Measurements from ENCODE around the gene TTC9C.

The TTC9C gene

DNA sequence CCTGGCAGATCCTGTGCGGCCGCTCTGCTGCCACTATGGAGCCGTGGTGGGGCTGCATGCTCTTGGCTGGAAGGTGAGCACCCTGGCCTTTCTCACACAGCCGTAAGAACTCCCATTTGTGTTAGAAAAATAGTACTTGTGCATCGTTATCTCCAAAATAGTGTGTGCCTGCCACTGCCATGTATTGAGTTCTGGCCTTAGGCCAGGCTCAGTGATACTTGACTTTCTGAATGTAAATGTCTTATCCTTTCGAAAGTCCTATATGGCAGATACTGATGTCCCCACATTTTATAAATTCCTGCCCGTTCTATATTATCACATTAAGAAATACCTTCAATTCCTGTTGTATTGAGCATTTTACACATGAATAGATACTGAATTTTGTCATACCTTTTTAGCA, 54.5 kb downstream of the TTC9C start:
- Mint-ChIP-seq H3K4me3 (no peak overlapping the region), H3K9me3 (no peaks in the 10 kb centered on the region)

DNA sequence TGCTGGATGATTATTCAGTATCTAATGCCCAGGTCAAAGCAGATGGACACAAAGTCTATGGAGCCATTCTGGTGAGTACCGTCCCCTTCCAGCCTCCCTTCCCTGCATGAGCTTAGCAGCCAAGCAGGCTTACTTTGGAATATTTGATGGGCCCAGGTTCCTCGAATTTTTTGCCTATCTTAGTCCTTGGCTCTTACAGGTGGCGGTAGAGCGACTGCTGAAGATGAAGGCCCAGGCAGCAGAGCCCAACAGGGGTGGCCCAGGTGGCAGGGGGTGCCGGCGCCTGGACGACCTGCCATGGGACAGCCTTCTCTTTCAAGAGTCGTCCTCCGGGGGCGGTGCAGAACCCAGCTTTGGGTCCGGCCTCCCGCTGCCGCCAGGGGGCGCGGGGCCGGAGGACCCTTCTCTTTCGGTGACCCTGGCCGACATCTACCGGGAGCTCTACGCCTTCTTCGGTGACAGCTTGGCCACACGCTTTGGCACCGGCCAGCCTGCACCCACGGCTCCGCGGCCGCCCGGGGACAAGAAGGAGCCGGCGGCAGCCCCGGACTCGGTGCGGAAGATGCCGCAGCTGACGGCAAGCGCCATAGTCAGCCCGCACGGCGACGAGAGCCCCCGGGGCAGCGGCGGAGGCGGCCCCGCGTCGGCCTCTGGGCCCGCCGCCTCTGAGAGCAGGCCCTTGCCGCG, 58.2 kb downstream of the TTC9C start:
- Mint-ChIP-seq H3K27me3 (ENCODE audit: low read depth) (no peaks in the 10 kb centered on the region), H3K4me1 (ENCODE audit: low read depth) (peaks cover 34% of the 10 kb centered on the region), H3K4me3 (peak overlapping the region; percentile 90), H3K27ac (peak overlapping the region; percentile 83), H3K36me3 (ENCODE audit: low read depth) (peaks cover 27% of the 10 kb centered on the region), H3K9me3 (no peaks in the 10 kb centered on the region)
- peak; percentile 87 for DNase-seq (ENCODE audit: low spot score)

More for the DNA sequence above, 54.5 kb downstream of the TTC9C start:
- Mint-ChIP-seq H3K36me3 (ENCODE audit: low read depth) (peaks cover 18% of the 10 kb centered on the region), H3K27me3 (ENCODE audit: low read depth) (no peaks in the 10 kb centered on the region), H3K27ac (no peak overlapping the region), H3K4me1 (ENCODE audit: low read depth) (peaks cover 14% of the 10 kb centered on the region)
- no peak for DNase-seq (ENCODE audit: low spot score)

DNA sequence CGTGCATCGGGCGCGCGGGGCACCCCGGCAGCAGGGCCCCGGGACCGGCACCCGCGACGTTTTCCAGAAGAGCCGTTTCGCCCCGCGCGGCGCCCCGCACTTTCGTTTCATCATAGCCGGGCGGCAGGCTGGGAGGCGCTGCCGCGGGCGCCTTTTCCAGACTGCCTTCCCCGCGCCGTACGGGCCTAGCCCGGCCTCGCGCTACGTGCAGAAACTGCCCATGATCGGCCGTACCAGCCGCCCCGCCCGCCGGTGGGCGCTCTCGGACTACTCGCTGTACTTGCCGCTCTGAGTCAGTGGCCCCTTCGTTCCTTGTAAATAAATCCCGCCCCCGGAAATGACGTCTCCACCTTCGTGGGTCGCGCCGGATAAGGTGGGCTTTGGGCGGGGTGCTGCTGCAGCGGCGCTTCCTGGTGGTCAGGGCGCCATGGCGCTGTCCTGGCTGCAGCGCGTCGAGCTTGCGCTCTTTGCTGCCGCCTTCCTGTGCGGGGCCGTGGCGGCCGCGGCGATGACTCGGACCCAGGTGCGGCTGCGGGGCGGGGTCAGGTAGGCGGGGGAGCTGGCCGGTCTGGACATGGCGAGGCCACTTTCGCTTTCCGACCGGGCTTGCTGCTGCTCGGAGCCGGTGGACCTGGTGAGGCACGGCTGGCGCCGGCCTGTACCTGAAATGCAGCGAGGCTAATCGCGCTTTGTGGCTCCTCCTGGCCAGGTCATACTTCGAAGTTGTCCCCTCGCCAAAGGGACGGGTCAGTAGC, 58.9 kb downstream of the TTC9C start, which contains the start of gene TMEM179B:
TMEM179B (plus strand) TSS at position 398 of the 755 bp plus-strand sequence; CDS start at position 428, 30 bp downstream.
- H3K4me3 Mint-ChIP-seq, result peak within 1 kb of the TSS; percentile 94

More for the DNA sequence above, 58.9 kb downstream of the TTC9C start, which contains the start of gene TMEM179B:
- H3K36me3 Mint-ChIP-seq (ENCODE audit: low read depth), result peaks cover 32% of the 10 kb centered on the region
- H3K27me3 Mint-ChIP-seq (ENCODE audit: low read depth), result no peaks in the 10 kb centered on the region
- no peaks in the 10 kb centered on the region for H3K9me3 Mint-ChIP-seq
- H3K4me1 Mint-ChIP-seq (ENCODE audit: low read depth), result peaks cover 38% of the 10 kb centered on the region
- H3K27ac Mint-ChIP-seq, result peak within 1 kb of the TSS; percentile 95
- DNase-seq (ENCODE audit: low spot score), result peak; percentile 98

All from T-helper 2 cell treated with Interferon-gamma antibody and Interleukin-4, amounts not matched to agents 5 μg/mL and 100 μg/mL, for 36 hours (primary cell).